MM.1S (cell line): ENCODE results near the gene SP110.
"Not testable (repeated sequence)": the region's sequence is repeated elsewhere in the genome, so short reads cannot be mapped to it uniquely, and the experiment has no call there.

ENCODE experiments used
- DNase-seq: peaks from one replicate; pipeline ENCODE4 v3.0.0-alpha.2; 2015
- H2AFZ ChIP-seq: fragments of 300-600 bp; sonication (generic); 2 replicates; pipeline ENCODE4 v1.6.0; 2016; ENCODE audit warnings: antibody characterized with exemption, low read length
- H3F3A ChIP-seq: fragments of 300-600 bp; sonication (generic); 2 replicates; pipeline ENCODE4 v1.6.1; 2016; ENCODE audit warnings: mild to moderate bottlenecking, antibody characterized with exemption, low read length, moderate library complexity, mixed read lengths; ENCODE audit not compliant: insufficient read depth
- H3K27ac ChIP-seq: fragments of 300-600 bp; sonication (generic); 2 replicates; pipeline ENCODE4 v1.5.1; 2016; ENCODE audit warnings: mild to moderate bottlenecking, low read length
- H3K27me3 ChIP-seq: fragments of 300-600 bp; sonication (generic); replicated peaks from 2 replicates; pipeline ENCODE4 v1.6.0; 2016; ENCODE audit warnings: low read length; ENCODE audit not compliant: insufficient read depth
- H3K36me3 ChIP-seq: fragments of 300-600 bp; sonication (generic); replicated peaks from 2 replicates; pipeline ENCODE4 v1.6.1; 2016; ENCODE audit warnings: mild to moderate bottlenecking, low read length, mixed read lengths; ENCODE audit not compliant: insufficient read depth
- H3K4me1 ChIP-seq: fragments of 300-600 bp; sonication (generic); 2 replicates; pipeline ENCODE4 v1.6.1; 2016; ENCODE audit warnings: low read length, mixed read lengths
- H3K4me2 ChIP-seq: fragments of 300-600 bp; sonication (generic); 2 replicates; pipeline ENCODE4 v1.6.0; 2016; ENCODE audit warnings: low read depth, low read length
- H3K4me3 ChIP-seq: fragments of 300-600 bp; sonication (generic); 2 replicates; pipeline ENCODE4 v1.5.1; 2016; ENCODE audit warnings: low read length, mixed read lengths
- H3K79me2 ChIP-seq: fragments of 300-600 bp; sonication (generic); 2 replicates; pipeline ENCODE4 v1.6.1; 2016; ENCODE audit warnings: mixed run types, low read length, mixed read lengths
- H3K9ac ChIP-seq: fragments of 300-600 bp; sonication (generic); 2 replicates; pipeline ENCODE4 v1.6.1; 2016; ENCODE audit warnings: low read length, mixed read lengths
- H3K9me2 ChIP-seq: fragments of 300-600 bp; sonication (generic); replicated peaks from 2 replicates; pipeline ENCODE4 v1.6.1; 2016; ENCODE audit warnings: mild to moderate bottlenecking, low read length, mixed read lengths; ENCODE audit not compliant: insufficient read depth
- H3K9me3 ChIP-seq: fragments of 300-600 bp; sonication (generic); replicated peaks from 2 replicates; pipeline ENCODE4 v1.6.1; 2016; ENCODE audit warnings: mild to moderate bottlenecking, low read length, mixed read lengths; ENCODE audit not compliant: insufficient read depth
- H4K20me1 ChIP-seq: fragments of 300-600 bp; sonication (generic); 2 replicates; pipeline ENCODE4 v1.6.1; 2016; ENCODE audit warnings: mild to moderate bottlenecking, low read length, moderate library complexity, mixed read lengths; ENCODE audit not compliant: insufficient read depth
- EZH2 ChIP-seq: fragments of 300-600 bp; sonication (generic); optimal IDR thresholded peaks from 2 replicates; pipeline ENCODE3; 2017; ENCODE audit warnings: low read depth, mild to moderate bottlenecking, antibody characterized with exemption, low read length, mixed read lengths
- EZH2phosphoT487 ChIP-seq: fragments of 300-600 bp; sonication (generic); IDR thresholded peaks from 2 replicates; pipeline ENCODE4 v1.6.1; 2018; ENCODE audit warnings: antibody characterized with exemption, low read length
- TF ChIP-seq, protein P1 (sequence below): fragments of 300-600 bp; sonication (generic); IDR thresholded peaks from 2 replicates; pipeline ENCODE4 v1.5.1; 2016; ENCODE audit warnings: antibody characterized with exemption, low read length, mixed read lengths

Gene SP110

GRCh38 chr2:230267059-230267458 is 47.3 kb upstream of the SP110 start:
- no peak overlapping the region for H2AFZ ChIP-seq
- no peak for DNase-seq
- H3K9me3 ChIP-seq: no peaks in the 10 kb centered on the region
- no peak overlapping the region for H3K4me3 ChIP-seq
- no peaks in the 10 kb centered on the region for H3K9me2 ChIP-seq
- no peak overlapping the region for H3K9ac ChIP-seq
- no peak overlapping the region for H3K27ac ChIP-seq
- H3K27me3 ChIP-seq: no peaks in the 10 kb centered on the region
- no peaks in the 10 kb centered on the region for H3K36me3 ChIP-seq
- H3K4me2 ChIP-seq: no peak overlapping the region
- no peaks in the 10 kb centered on the region for H3K4me1 ChIP-seq
- H4K20me1 ChIP-seq: no peaks in the 10 kb centered on the region
- H3K79me2 ChIP-seq: no peaks in the 10 kb centered on the region
- TF ChIP-seq, protein P1, sequence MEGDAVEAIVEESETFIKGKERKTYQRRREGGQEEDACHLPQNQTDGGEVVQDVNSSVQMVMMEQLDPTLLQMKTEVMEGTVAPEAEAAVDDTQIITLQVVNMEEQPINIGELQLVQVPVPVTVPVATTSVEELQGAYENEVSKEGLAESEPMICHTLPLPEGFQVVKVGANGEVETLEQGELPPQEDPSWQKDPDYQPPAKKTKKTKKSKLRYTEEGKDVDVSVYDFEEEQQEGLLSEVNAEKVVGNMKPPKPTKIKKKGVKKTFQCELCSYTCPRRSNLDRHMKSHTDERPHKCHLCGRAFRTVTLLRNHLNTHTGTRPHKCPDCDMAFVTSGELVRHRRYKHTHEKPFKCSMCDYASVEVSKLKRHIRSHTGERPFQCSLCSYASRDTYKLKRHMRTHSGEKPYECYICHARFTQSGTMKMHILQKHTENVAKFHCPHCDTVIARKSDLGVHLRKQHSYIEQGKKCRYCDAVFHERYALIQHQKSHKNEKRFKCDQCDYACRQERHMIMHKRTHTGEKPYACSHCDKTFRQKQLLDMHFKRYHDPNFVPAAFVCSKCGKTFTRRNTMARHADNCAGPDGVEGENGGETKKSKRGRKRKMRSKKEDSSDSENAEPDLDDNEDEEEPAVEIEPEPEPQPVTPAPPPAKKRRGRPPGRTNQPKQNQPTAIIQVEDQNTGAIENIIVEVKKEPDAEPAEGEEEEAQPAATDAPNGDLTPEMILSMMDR: no peak
- no peak for TF ChIP-seq EZH2phosphoT487
- no peak for TF ChIP-seq EZH2
- no peaks in the 10 kb centered on the region for H3F3A ChIP-seq

DNA sequence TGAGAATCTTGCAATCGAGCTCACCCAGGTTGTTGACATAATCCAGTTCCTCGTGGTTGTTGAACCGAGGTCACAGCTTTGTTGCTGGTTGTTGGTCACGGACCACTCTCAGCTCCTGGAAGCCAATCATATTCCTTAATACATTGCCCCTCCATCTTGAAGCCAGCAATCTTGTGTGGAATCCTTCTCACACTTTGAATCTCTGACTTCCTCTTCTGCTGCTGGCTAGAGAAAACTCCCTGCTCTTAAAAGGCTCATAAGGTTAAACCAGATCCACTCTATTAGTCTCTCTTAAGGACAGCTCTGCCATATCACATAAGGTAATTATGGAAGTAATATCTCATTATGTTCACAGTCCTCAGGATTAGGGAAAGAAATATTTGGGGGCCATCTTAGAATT is 46.9 kb upstream of the SP110 start:
- H3K9me3 ChIP-seq: no peaks in the 10 kb centered on the region
- no peaks in the 10 kb centered on the region for H3K9me2 ChIP-seq
- no peaks in the 10 kb centered on the region for H3F3A ChIP-seq
- H3K4me2 ChIP-seq: no peak overlapping the region
- H3K36me3 ChIP-seq: no peaks in the 10 kb centered on the region
- no peak overlapping the region for H3K27ac ChIP-seq
- TF ChIP-seq EZH2phosphoT487: no peak
- TF ChIP-seq, protein P1: no peak
- TF ChIP-seq EZH2: no peak
- H4K20me1 ChIP-seq: no peaks in the 10 kb centered on the region
- H3K4me3 ChIP-seq: no peak overlapping the region
- no peak overlapping the region for H2AFZ ChIP-seq
- DNase-seq: no peak
- no peak overlapping the region for H3K9ac ChIP-seq
- H3K27me3 ChIP-seq: no peaks in the 10 kb centered on the region
- no peaks in the 10 kb centered on the region for H3K79me2 ChIP-seq
- H3K4me1 ChIP-seq: no peaks in the 10 kb centered on the region

GRCh38 chr2:230264945-230265344 is 45.2 kb upstream of the SP110 start:
- H3K4me2 ChIP-seq, H3K27ac ChIP-seq, H3K9ac ChIP-seq, H3K9me2 ChIP-seq, H3K9me3 ChIP-seq, H3K4me3 ChIP-seq, H2AFZ ChIP-seq, DNase-seq, H3K36me3 ChIP-seq, H3K27me3 ChIP-seq, H3K79me2 ChIP-seq, H3F3A ChIP-seq, H3K4me1 ChIP-seq, H4K20me1 ChIP-seq: not testable (repeated sequence)

- no peaks in the 10 kb centered on the region for H3K79me2 ChIP-seq
These were observed 42.5 kb upstream of the SP110 start for GRCh38 chr2:230262246-230262645.

More at GRCh38 chr2:230262246-230262645, 42.5 kb upstream of the SP110 start:
- H3F3A ChIP-seq: no peaks in the 10 kb centered on the region
- no peak overlapping the region for H3K27ac ChIP-seq
- no peak overlapping the region for H3K9ac ChIP-seq
- DNase-seq: no peak
- no peaks in the 10 kb centered on the region for H3K9me2 ChIP-seq
- no peaks in the 10 kb centered on the region for H3K9me3 ChIP-seq
- H3K4me2 ChIP-seq: no peak overlapping the region
- no peaks in the 10 kb centered on the region for H4K20me1 ChIP-seq
- H2AFZ ChIP-seq: no peak overlapping the region
- no peaks in the 10 kb centered on the region for H3K36me3 ChIP-seq
- TF ChIP-seq EZH2 (no peak), EZH2phosphoT487 (no peak)
- TF ChIP-seq, protein P1: no peak
- no peaks in the 10 kb centered on the region for H3K27me3 ChIP-seq
- H3K4me3 ChIP-seq: no peak overlapping the region
- no peaks in the 10 kb centered on the region for H3K4me1 ChIP-seq
